ENCODE results near the gene AKT1. TPM values are rescaled to one million over a fixed set of nuclear protein-coding genes. Genes with fewer than 3 reads are reported as not detected.
"Not testable (repeated sequence)": the region's sequence is repeated elsewhere in the genome, so short reads cannot be mapped to it uniquely, and the experiment has no call there.

The AKT1 gene
- total RNA-seq, 3 donors from 2014 or later, result 122 to 176 (median 128) TPM

- TF ChIP-seq CTCF (IDR thresholded peaks at IDR 0.05), result no peak
- Histone ChIP-seq H3K9me3 (no peaks in the 10 kb centered on the region), H3K4me3 (no peak overlapping the region), H3K36me3 (ENCODE audit: low read depth) (no peaks in the 10 kb centered on the region), H3K4me1 (ENCODE audit: low read depth) (peaks cover 19% of the 10 kb centered on the region)
- no peak for DNase-seq
- intact Hi-C loops (cut with DNase I, micrococcal nuclease), result no loop called here
- ATAC-seq, result no peak
These were observed 41.2 kb downstream of the AKT1 start for GRCh38 chr14:104754213-104754851.

GRCh38 chr14:104753528-104754212 lies 41.9 kb downstream of the AKT1 start:
- no peaks in the 10 kb centered on the region for H3K36me3 ChIP-seq (ENCODE audit: low read depth)
- intact Hi-C loops (cut with DNase I, micrococcal nuclease), result no loop called here
- H3K4me1 ChIP-seq (ENCODE audit: low read depth), result peaks cover 26% of the 10 kb centered on the region
- DNase-seq (peak in 1 of 3 donors; percentile 48), ATAC-seq (peak; percentile 13)
- TF ChIP-seq CTCF (IDR thresholded peaks at IDR 0.05), result no peak
- H3K4me3 ChIP-seq, result peak overlapping the region; percentile 85
- H3K9me3 ChIP-seq, result no peaks in the 10 kb centered on the region

GRCh38 chr14:104752735-104753527 lies 42.6 kb downstream of the AKT1 start, which contains the start of gene SIVA1:
Gene SIVA1, plus strand, starts transcription at chr14:104753147. Its CDS starts 55 bp downstream, at chr14:104753202.
- DNase-seq (peak; percentile 99 to 100 (median 100)), ATAC-seq (peak; percentile 92)
- peak within 1 kb of the TSS; percentile 85 for H3K4me3 ChIP-seq
- intact Hi-C loops (cut with DNase I, micrococcal nuclease), result no loop called here
- no peaks in the 10 kb centered on the region for H3K9me3 ChIP-seq
- no peaks in the 10 kb centered on the region for H3K36me3 ChIP-seq (ENCODE audit: low read depth)
- no peak for TF ChIP-seq CTCF (IDR thresholded peaks at IDR 0.05)
- H3K4me1 ChIP-seq (ENCODE audit: low read depth), result peaks cover 29% of the 10 kb centered on the region

GRCh38 chr14:104752423-104752734 lies 43.2 kb downstream of the AKT1 start:
- no peaks in the 10 kb centered on the region for H3K9me3 ChIP-seq
- ATAC-seq, result no peak
- no peak overlapping the region for H3K4me3 ChIP-seq
- no peak for DNase-seq
- H3K4me1 ChIP-seq (ENCODE audit: low read depth), result peaks cover 35% of the 10 kb centered on the region
- H3K36me3 ChIP-seq (ENCODE audit: low read depth), result no peaks in the 10 kb centered on the region
- intact Hi-C loops (cut with DNase I, micrococcal nuclease), result no loop called here
- no peak for TF ChIP-seq CTCF (IDR thresholded peaks at IDR 0.05)

- intact Hi-C loops (cut with DNase I, micrococcal nuclease), result no loop called here
- no peak for ATAC-seq
- peaks cover 40% of the 10 kb centered on the region for H3K4me1 ChIP-seq (ENCODE audit: low read depth)
- no peak overlapping the region for H3K4me3 ChIP-seq
- peak in 1 of 3 donors; percentile 76 for DNase-seq
- H3K36me3 ChIP-seq (ENCODE audit: low read depth), result no peaks in the 10 kb centered on the region
- no peaks in the 10 kb centered on the region for H3K9me3 ChIP-seq
- no peak for TF ChIP-seq CTCF (IDR thresholded peaks at IDR 0.05)
These were observed 43.8 kb downstream of the AKT1 start for GRCh38 chr14:104751539-104752422.

- H3K4me3 ChIP-seq; DNase-seq; ATAC-seq; H3K9me3 ChIP-seq; H3K36me3 ChIP-seq (ENCODE audit: low read depth); intact Hi-C loops (cut with DNase I, micrococcal nuclease): not testable (repeated sequence)
- H3K4me1 ChIP-seq (ENCODE audit: low read depth), result peaks cover 49% of the 10 kb centered on the region
These were observed 44.8 kb downstream of the AKT1 start for GRCh38 chr14:104750753-104751057.
